DND-41 (cell line): ENCODE results near the gene CD82.
"Not testable (repeated sequence)": the region's sequence is repeated elsewhere in the genome, so short reads cannot be mapped to it uniquely, and the experiment has no call there.

Experiments used
- EZH2 ChIP-seq: IDR thresholded peaks from 3 replicates; pipeline ENCODE4 v1.6.1; 2012; ENCODE audit warnings: borderline replicate concordance, low read depth, mild to moderate bottlenecking, moderate library complexity, low read length, inconsistent platforms; ENCODE audit not compliant: severe bottlenecking
- TF ChIP-seq, protein P1 (sequence below): IDR thresholded peaks from 2 replicates; pipeline ENCODE4 v1.5.1; 2012; ENCODE audit warnings: borderline replicate concordance, low read length, moderate library complexity, mild to moderate bottlenecking; ENCODE audit not compliant: poor library complexity, severe bottlenecking; ENCODE audit errors: extremely low read depth

DNA sequence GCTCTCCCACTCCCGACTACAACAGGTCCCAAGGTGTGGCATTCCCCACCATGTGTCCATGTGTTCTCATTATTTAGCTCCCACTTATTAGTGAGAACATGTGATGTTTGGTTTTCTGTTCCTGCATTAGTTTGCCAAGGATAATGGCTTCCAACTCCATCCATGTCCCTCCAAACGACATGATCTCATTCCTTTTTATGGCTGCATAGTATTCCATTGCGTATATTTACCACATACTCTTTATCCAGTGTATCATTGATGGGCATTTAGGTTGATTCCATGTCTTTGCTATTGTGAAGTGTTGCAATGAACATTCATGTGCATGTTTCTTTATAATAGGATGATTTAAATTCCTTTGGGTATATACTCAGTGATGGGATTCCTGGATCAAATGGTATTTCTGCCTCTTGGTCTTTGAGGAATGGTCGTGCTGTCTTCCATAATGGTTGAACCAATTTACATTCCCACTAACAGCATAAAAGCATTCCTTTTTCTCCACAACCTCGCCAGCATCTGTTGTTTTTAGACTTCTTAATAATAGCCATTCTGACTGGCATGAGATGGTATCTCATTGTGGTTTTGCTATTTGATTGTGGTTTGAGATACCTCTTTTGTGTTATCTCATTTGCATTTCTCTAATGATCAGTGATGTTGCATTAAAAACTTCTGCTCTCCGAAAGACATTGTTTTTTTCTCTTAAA lies 81.9 kb downstream of the CD82 start:
- TF ChIP-seq EZH2 = not testable (repeated sequence)
- TF ChIP-seq, protein P1, sequence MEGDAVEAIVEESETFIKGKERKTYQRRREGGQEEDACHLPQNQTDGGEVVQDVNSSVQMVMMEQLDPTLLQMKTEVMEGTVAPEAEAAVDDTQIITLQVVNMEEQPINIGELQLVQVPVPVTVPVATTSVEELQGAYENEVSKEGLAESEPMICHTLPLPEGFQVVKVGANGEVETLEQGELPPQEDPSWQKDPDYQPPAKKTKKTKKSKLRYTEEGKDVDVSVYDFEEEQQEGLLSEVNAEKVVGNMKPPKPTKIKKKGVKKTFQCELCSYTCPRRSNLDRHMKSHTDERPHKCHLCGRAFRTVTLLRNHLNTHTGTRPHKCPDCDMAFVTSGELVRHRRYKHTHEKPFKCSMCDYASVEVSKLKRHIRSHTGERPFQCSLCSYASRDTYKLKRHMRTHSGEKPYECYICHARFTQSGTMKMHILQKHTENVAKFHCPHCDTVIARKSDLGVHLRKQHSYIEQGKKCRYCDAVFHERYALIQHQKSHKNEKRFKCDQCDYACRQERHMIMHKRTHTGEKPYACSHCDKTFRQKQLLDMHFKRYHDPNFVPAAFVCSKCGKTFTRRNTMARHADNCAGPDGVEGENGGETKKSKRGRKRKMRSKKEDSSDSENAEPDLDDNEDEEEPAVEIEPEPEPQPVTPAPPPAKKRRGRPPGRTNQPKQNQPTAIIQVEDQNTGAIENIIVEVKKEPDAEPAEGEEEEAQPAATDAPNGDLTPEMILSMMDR = not testable (repeated sequence)
